T1000 (cell line): Measurements from ENCODE around the gene ENDOV.

ENCODE experiments used
- DNase-seq: peaks from one replicate; lab custom pipeline; 2025; ENCODE audit warnings: mixed read lengths; lab: John Stamatoyannopoulos, UW

ENDOV gene

DNA sequence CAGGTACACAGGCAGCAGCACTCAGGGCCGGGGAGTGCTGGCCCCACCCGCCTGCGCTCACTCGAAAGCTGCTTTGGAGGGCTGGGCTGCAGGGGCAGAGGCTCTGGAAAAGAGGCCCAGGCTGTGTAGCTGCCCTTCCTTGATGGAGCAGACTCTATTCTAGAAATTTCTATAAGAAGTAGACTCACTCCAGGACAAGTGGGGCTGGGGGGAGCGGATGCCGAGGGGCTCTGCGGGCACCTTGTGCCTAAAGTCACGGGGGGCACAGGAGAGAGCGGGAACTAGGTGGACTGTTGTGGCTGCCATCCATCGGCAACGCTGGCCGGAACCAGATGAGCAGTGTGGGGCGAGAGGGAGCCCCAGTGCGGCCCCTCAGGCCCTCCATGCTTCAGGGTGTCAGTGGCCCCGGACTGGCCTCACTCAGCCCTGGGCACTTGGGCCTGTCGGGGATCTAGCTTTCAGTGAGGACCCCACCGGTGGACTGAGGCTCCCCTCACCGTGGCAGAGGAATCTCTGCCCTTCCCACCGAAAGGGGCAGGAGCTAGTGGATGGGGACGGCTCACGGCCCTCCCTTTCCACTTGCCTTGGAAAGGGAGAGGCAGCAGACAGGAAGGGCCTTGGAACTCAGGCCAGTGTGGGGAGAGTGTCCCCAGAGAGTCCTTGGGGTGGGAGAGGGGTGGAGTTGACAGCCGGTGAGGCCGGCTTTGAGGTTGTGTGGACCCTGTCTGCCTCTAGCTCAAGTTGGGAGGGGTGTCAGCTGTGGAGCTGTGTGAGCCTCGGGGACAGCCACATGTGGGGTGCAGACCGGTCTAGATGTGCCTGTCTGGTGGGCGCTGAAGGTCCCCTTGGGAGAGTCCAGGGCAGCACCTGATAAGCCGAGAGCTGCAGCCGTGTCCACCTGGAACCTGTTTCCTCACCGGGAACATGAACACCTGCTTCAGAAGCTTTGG lies 16.6 kb downstream of the ENDOV start:
- DNase-seq = no peak

DNA sequence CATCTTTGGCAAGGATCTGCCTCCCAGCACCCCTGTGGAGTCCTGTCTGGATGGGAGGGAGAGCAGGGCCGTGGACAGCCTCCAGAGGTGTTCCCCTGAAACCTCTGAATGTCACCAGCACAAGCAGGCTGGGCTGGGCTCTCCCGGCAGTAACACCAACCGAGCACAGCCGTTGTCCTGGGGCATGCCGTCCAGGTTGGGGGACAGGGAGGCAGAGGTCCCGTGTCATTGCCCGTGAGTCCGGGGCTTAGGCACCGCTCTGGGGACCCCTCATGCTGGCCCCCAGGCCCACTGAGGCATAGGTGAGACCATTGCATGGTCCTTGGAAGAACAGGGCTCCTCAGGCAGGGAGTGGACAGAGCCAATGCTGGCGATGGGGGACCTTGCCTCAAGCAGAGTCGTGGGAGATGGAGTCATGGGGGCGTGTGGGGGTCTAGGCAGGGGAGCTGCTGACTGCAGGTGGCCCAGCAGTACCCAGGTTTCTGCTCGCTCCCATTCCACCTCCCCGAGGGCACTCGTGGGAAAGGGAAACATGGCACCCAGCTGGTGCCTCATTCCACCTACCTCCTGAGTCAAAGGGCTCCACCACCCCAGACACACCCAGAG lies 17.5 kb downstream of the ENDOV start:
- no peak for DNase-seq

DNA sequence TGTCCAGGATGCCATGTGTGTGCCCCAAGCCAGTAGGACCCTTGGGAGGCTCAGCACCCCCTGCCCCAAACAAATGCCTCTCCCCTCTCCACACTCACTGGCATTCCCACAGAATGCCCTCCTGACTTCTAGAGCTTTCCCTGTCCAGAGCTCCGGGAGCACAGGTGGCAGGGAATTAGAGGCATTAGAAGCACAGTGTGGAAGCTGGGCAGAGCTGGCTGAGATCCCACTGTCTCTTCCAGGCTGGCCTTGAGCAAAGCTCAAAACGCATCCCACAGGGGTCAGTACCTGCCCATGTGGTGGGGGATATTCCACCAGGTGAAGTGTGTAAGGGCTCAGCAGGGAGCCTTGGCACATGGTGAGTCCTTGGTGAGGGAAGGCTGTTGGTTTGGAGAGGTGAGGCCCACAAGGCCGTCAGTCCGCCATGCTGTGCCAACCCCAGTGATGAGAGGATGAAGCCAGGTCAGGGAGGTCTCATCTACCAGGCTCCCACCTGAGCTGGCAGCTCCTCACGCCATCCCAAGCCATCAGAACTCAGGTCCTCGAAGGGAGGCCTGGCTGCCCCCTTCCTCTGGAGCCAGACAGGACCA lies 18.1 kb downstream of the ENDOV start:
- DNase-seq = no peak

DNA sequence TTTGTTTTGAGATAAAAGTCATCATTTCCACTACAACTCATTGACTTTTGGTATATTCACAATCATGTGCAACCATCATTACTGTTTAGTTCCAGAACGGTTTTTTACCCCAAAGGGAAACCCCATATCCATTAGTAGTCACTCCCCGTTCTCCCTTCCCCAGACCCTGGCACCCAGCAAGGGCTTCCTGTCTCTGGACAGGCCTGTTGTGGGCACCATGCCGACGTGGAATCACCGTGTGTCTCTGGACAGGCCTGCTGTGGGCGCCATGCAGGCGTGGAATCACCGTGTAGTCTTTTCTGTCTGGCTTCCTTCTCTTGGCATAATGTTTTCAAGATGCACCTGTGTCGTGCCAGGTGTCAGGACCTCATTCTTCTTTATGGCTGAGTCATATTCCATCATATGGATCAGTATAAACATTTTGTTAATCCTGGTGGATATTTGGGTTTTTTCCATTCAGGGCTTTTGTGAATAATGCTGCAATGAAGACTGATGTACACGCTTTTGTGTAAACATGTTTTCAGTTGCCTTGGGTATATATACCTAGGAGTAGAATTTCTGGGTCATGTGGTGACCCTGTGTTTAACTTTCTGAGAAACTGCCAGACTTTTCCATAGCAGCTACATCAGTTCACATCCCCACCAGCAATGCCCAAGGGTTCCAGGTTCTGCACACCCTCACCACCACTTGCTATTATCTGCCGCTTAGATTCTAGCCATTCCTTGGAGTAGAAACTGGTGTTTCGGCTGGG lies 19.1 kb downstream of the ENDOV start:
- DNase-seq = no peak

DNA sequence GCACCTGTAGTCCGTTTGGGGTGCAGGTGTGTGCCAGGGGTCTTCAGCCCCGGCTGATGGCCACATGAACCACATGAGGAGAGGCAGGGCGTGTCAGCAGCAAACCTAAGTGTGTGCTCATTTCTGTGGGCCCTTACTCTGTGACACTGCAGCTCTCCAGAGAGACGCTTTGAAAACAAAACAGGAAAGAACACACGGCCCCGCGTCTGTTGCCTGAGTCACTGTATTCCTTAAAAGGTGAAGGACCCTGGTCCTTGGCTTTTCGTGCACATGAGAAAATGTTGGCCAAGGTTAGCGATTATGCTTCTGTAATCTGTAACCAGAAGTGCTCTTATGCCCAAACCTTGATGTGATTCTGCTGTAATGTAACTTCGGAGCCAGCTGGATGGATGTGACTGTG lies 22.6 kb downstream of the ENDOV start:
- DNase-seq = no peak

DNA sequence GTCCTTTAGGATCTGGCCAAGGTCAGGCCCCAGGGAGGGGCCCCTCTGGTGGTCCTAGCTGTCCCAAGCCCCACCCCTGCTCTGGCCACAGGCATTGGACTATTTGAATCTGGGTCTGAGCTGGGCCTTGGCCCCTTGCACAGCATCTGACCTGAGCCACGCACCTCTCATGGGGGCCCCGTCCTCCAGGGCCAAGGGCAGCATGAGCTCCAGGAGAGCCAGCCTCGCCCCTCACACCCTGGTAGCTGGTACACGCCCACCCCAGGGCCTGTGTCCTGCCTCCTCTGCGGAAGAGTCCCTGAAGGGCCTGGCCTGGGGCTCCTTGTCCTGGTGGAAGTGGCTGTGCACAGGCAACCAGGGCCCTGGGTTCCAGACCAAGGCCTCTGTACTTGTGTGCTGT lies 23.8 kb downstream of the ENDOV start:
- no peak for DNase-seq

DNA sequence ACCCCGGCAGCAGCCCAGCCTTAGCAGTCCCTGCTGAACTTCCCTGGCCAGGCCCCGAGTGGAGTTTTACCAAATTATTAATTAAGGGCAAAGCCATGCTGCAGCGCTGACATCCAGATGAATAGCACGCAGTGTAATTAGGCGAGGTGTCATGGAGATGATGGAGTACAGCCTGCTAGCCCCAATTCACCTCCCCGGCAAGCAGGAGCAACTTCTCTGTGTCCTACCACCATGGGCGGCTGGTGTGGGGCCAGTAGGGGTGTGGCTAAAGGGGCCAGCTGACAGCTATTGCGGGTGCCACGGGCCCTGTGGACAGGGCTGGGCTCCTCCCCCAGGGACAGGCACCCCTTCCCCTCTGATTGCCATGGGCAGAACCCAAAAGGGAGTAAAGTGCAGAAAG lies 24.5 kb downstream of the ENDOV start:
- DNase-seq = no peak

DNA sequence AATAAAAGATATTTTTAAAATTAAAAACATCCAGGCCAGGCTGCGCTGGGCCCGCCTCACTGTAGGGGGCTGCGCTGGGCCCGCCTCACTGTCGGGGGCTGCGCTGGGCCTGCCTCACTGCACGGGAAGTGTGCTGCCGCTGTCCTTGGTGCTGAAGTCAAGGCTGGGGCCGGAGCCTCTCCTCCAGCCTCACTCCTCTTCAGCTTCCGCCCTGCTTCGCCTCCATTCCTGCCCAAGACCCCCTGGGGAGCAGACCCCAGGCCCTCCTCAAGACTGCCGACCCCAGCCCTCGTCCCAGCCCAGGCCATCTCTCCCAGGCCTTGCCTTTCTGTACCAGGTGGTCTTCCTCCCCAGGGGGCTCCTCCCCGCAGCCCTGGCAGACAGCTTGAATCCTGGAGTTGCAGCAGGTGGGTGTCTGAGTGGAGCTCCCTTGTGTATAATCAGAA lies 26.2 kb downstream of the ENDOV start:
- no peak for DNase-seq

DNA sequence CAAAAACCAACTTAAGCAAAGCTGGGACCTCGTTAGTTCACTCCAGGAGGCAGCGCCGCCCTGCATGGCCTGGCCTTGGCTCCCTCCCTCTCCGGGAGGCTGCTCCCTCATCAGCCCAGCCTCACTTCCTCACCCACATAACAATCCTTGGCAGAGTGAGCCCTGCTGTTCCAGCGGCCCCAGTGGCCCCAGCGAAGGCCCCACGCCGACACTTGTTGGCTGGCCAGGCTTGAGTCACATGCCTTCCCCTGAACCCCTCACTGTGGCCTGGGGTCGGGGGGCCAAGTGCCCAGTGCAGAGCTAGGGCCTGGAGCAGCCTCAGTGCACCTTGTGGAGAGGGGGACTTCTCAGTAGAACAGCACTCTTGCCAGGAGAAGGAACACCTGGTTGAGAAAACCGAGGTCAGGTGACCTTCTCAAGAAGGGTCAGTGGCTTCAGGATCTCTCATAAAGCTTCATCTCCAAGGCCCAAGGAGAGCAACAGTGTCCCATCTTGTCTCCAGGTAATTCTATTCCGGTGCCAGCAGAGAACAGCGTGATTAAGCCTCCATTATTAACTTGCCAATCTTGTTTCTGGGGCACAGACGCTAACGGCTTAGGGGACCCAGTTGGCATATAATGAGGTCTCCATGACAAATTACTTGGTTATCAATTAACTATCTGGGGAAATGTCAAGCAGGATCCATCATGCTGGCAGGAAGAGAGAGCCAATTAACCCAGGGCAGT lies 26.8 kb downstream of the ENDOV start:
- no peak for DNase-seq

DNA sequence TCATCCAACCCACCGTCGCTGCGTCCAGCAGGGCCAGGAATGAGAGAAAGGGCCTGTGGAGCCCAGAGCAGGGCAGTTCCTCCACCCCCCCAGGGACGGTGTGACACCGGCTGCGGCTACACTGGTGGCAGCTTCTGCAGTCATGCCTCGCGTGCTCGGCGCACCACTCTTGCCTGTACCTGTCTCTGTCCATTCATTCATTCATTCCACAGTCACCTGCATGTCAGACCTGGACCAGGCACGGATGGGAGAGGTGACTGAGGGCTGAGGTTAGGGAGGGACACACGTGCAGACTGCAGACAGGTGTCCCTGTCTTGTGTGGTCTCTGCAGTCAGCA lies 27.3 kb downstream of the ENDOV start:
- no peak for DNase-seq

DNA sequence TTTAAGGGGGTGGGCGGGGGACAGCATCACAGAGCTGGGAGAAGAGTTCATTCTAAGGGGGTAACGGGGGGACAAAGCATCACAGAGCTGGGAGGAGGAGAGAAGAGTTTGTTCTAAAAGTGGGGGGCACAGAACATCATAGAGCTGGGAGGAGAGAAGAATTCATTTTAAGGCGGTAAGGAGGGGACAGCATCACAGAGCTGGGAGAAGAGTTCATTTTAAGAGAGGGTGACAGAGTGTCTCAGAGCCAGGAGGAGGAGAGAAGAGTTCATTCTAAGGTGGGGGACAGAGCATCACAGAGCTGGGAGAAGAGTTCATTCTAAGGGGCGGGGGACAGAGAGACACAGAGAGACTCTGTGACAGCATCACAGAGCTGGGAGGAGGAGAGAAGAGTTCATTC lies 27.8 kb downstream of the ENDOV start:
- DNase-seq = no peak

DNA sequence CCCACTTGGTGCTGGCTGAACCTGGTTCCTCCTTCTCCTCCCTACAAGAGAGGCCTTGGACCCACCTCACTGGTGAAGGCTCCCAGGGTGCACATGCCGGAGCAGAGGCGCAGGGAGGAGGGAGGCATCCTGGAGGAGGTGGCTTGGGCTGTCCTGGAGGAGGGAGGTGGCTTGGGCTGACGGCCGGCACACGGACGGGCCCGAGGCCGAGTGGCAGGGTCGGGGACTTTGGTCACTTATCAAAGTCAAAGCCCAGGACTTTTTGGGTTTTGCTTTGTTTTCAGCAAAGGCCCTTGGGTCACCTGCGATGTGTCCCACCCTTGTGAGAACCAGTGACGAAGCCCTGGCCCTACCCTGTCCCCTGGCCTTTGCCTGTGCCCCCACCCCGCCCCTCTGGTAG lies 28.5 kb downstream of the ENDOV start:
- no peak for DNase-seq

DNA sequence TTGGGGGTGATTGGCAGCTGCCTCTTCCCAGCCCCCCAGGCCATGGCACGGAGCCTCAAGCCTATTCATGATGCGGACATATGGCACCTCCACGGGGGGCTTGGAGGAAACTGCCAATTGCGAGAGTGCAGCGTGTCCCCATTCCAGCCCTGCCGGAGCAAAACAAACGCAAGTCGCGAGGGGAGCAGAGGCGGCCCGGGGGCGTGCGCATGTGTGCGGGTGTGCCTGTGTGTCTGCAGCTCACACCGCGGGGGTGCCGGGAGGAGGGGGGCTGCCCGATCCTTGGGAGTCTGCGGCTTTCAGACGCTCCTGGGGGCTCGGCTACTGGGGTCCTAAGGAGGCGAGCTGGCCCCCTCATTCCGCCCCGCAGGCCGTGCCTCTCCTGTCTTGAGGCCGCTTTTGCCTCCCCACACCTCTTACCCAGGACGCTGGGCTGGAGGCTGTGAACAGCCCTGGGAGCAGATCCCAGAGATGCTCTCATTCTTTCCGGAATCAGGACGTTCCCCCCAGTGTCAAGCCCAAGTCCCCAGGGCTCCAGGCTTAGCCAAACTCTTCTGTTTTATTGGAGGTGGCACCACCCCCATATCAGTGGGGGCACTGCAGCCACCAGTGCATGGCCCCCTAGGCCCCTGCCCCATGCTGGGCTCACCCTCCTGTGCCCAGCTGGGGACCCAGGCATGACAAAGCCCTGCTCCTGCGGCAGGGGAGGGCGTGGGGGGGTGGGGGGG lies 29.1 kb downstream of the ENDOV start:
- no peak for DNase-seq

DNA sequence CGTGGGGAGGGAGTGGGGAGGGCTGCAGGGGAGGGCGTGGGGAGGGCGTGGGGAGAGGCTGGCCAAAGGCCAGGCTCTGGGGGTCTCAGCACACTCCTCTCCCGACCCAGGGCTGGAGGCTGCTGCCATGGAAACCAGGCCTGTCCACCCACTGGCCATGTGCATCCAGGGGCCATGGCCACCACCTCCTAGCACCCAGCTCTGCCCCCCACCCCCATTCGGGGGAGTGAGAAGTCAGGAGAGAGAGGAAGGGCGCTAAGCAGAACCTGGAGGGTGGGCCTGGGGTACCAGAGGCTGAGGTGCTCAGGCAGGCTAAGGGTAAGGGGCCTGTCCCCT lies 29.6 kb downstream of the ENDOV start:
- DNase-seq = no peak

DNA sequence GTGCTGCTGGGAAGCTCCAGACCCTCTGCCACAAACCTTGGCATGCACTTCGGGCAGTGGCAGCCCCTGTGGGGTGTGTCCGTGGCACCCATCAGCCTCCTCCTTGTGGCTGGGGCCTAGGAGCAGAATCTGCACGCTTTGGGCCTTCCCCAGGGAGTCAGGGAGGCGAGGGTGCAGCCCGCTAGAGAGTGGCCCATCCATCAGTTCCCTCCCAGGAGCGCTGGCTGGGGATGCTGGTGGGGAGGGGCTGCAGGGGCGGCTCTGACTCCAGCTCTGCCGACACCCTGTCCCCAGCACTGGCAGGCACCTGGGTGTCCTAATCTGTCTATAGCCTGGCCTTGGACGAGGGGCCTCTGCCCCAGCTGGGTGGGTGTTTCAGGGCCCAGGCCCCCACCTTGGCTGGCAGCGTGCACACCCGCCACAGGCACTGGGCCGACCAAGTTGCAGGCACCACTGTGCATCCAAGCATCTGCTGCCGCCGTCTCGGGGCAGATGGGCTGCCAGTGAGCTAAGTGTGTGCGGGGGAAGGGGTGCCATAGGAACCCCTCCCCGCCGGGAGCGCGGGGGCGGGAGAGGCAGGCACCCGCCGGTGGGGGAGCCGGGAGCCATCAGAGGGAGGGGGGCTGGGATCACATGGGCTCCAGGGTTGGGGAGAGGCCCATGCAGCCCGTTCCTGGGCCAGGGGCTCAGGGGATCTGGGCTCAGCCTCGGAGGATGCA lies 30.2 kb downstream of the ENDOV start:
- DNase-seq = no peak

DNA sequence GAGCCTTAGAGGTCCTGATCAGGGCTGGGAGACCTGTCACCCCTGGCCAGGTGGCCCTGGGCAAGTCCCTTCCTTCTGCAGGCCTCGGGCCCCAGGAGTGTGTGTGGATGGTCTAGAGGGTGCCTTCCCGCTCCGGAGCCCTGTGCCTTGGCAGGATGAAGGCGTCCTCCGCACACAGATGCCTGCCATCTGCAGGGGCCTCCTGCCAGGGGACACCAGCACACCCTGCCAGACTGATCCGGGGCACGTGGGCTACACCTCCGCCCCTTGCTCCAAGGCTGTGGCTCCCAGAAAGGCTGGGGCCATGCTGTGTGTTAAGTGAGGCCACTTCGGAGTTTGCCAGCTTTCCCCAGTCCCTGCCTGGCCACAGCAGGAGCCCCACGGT lies 30.8 kb downstream of the ENDOV start:
- DNase-seq = no peak

DNA sequence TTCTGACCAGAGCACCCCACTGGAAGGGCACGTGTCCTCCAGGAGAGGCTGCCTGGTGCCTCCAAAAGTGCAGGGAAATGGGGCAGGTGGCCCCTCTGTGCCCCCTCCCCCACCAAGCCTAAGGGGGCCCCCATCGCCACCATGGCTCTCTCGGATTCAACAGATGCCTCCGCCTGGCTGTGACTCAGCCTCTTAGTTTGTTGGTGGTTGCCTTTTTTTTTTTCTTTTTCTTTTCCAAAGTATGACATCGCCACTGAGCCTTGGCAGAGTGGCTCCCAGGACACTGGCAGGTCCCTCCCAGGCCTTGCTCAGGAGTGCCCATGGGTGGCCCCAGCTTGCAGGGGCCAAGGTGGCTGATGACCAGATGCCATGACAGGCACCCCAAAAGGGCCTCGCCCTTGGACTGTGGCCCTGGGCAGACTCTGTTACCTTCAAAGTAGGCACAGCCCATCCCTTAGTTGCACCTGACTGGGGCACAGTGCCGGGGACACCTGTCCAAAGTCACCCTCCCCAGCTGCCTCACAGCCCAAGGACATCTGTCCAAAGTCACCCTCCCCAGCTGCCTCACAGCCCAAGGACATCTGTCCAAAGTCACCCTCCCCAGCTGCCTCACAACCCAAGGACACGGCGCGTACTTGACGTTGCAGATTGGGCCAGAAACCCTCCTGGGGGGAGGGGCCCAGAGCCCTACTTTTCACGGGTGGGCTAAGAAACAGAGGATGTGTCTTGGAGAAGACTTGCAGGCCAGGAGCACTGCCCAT lies 31.9 kb downstream of the ENDOV start:
- DNase-seq = no peak

DNA sequence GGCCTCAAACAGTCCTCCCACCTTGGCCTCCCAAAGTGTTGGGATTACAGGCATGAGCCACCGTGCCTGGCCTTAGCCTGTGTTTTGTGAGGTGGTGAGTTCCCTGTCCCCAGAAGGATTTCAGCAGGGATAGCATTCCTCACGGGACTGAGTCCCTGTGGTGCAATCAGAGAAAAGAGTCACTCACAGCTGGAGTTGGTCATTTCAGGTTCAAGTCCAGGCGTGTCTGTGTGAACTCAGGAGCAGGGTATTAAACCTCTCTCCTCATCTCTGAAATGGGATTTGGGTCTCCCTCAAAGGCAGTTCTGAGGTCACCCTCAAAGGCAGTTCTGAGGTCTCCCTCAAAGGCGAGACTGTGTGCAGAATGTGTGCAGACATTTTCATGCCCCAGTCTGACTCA lies 32.8 kb downstream of the ENDOV start:
- no peak for DNase-seq

DNA sequence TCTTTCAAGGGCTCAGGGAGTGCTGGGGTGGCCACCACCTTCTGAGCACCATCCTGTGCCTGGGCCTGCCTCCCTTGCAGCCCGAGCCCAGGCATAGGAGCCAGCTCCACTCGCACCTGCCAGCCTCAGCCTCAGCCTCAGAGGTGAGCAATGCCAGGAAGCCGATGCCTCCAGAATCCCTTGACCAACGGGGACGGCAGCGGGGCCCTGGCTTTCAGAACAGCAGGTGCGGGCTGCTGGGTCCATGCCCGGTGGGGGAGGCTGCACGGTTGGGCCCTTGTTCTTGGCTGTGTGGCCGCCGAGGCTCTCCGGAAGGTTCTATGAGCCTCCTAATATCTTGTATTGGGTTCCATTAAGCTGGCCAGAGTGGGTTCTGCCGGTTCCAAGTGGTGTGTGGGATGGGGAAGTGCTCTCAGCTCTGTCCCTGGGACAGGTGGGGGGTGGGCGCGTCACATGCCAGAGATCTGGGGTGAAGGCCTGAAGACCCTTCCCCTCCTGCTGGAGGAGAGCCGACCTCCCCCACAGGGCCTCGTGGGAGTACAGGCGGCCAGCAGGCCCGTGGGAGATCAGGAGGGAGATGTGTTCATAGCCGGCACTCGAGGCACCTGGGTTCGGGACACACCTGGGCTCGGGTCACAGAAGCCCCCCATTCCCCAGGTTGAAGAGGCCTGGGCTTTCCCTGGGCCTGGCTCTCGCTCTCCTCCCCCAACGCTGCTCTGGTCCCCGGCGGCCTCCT lies 34.4 kb downstream of the ENDOV start:
- DNase-seq = no peak
